VCaP (cell line): ENCODE results near the gene FHIT.

Experiments used
- H3K27ac ChIP-seq: fragments of 450-650 bp; 2 replicates; pipeline ENCODE4 v1.5.1; 2017
- TF ChIP-seq, protein P1 (sequence below): fragments of 450-650 bp; conservative IDR thresholded peaks from 2 replicates; pipeline ENCODE4 v1.5.1; 2017; ENCODE audit warnings: mild to moderate bottlenecking, moderate library complexity

FHIT gene

GRCh38 chr3:60226912-60227311, 1024.3 kb downstream of the FHIT start:
- no peak overlapping the region for H3K27ac ChIP-seq
- TF ChIP-seq, protein P1, sequence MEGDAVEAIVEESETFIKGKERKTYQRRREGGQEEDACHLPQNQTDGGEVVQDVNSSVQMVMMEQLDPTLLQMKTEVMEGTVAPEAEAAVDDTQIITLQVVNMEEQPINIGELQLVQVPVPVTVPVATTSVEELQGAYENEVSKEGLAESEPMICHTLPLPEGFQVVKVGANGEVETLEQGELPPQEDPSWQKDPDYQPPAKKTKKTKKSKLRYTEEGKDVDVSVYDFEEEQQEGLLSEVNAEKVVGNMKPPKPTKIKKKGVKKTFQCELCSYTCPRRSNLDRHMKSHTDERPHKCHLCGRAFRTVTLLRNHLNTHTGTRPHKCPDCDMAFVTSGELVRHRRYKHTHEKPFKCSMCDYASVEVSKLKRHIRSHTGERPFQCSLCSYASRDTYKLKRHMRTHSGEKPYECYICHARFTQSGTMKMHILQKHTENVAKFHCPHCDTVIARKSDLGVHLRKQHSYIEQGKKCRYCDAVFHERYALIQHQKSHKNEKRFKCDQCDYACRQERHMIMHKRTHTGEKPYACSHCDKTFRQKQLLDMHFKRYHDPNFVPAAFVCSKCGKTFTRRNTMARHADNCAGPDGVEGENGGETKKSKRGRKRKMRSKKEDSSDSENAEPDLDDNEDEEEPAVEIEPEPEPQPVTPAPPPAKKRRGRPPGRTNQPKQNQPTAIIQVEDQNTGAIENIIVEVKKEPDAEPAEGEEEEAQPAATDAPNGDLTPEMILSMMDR = no peak

DNA sequence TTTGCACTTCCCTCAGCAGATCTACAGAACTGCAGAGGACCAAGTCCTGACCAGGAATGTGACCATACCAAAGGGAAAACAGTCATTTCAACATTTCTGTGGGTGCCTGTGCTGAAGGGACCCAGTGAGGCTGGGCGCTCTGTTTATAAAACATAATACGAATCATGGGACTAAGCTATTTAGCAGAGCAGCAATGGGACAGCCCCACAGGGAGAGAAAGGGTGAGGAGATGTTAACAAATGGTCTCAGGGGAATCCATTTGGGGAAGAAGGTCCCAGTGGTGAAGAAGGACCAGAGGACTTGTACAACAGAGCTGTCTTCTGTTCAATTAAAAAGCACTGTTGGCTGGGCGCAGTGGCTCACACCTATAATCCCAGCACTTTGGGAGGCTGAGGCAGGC, 1025.4 kb downstream of the FHIT start:
- no peak overlapping the region for H3K27ac ChIP-seq
- TF ChIP-seq, protein P1 = no peak

- TF ChIP-seq, protein P1 = no peak
- H3K27ac ChIP-seq = no peak overlapping the region
Measured at GRCh38 chr3:60220768-60221167, 1030.5 kb downstream of the FHIT start.

GRCh38 chr3:60219501-60219900, 1031.8 kb downstream of the FHIT start:
- TF ChIP-seq, protein P1 = no peak

GRCh38 chr3:60217156-60217911, 1033.9 kb downstream of the FHIT start:
- TF ChIP-seq, protein P1 = no peak
- H3K27ac ChIP-seq = no peak overlapping the region

More at GRCh38 chr3:60219501-60219900, 1031.8 kb downstream of the FHIT start:
- no peak overlapping the region for H3K27ac ChIP-seq

DNA sequence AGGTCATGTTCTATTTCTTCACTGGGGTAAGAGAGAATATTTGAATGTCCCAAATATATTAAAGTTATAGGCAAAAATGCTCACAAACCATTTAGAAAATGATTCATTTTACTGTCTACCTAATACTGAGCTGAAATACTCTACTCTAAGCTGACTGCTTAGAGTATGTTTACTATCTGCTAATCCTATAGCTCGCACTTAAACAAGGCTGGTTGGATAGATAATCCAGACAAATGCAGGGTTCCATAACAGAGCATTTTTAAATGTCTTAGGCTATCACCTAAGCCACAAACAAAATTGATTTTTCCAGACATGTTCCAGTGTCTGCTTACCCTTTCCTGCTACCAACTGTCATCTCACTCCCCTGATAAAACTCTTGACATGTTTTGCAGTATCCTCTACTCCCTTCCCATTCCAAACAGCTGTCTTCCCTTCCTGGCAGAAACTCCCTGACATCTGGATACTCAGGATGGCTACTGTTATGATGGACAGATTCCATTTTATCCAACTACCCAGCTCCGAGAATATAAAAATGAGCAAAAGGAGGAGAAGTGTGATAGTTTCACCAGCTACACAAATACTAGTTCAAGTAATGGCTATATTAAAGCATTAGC, 1034.7 kb downstream of the FHIT start:
- H3K27ac ChIP-seq = no peak overlapping the region
- TF ChIP-seq, protein P1 = no peak

GRCh38 chr3:60215946-60216345, 1035.3 kb downstream of the FHIT start:
- H3K27ac ChIP-seq = no peak overlapping the region
- TF ChIP-seq, protein P1 = no peak
